Effector CD8-positive, alpha-beta T cell (primary cell): ENCODE measurements around the gene MYL5.
"Not testable (repeated sequence)": the region's sequence is repeated elsewhere in the genome, so short reads cannot be mapped to it uniquely, and the experiment has no call there.

Source experiments
- DNase-seq: peaks from one replicate; lab custom pipeline; 2025; lab: John Stamatoyannopoulos, UW

MYL5 gene

GRCh38 chr4:635851-636627 lies 38.3 kb upstream of the MYL5 start:
- DNase-seq = no peak

DNA sequence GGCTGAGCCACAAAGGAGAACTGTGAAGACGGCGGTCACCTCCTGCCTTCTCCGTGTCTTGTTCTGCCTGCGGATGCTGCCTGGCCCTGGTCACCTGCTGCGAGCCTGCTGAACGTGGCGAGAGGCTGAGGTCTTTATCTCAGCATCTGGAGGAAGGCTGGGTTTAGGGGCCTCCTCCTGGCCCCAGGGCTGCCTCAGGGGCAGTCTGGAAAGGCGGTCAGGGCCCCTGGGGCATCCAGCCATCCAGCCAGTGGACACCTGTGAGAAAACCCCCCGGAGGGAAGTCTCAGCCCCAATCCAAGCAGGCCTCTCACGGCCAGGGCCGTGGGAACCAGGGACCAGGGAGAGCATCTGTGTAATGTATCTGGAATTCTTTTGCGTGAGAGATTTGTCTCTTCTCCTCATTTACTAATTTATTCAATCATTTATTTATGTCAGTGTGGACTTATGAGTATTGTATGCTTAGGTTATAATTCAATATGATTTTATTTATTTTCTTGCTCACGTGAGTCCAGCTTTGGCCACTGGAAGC lies 37.6 kb upstream of the MYL5 start:
- DNase-seq = no peak

GRCh38 chr4:637536-638280 lies 36.6 kb upstream of the MYL5 start:
- no peak for DNase-seq

GRCh38 chr4:642366-642765 lies 32.0 kb upstream of the MYL5 start:
- DNase-seq = not testable (repeated sequence)

GRCh38 chr4:646460-646859 lies 27.9 kb upstream of the MYL5 start:
- no peak for DNase-seq

DNA sequence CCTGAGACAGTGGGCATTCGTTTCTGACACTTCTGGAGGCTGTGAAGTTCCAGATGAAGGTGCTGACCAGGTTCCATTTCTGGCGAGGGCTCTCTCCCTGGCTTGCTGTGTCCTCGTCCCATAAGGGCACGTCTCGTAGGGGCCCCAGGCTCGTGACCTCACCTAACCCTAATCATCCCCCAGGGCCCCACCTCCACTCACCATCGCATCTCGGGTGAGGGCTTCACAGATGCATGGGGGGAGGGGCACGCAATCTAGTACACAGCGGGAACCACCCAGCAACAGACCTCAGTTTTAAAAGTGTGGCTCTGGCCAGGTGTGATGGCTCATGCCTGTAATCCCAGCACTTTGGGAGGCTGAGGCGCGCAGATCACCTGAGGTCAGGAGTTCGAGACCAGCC lies 26.9 kb upstream of the MYL5 start:
- DNase-seq = no peak

DNA sequence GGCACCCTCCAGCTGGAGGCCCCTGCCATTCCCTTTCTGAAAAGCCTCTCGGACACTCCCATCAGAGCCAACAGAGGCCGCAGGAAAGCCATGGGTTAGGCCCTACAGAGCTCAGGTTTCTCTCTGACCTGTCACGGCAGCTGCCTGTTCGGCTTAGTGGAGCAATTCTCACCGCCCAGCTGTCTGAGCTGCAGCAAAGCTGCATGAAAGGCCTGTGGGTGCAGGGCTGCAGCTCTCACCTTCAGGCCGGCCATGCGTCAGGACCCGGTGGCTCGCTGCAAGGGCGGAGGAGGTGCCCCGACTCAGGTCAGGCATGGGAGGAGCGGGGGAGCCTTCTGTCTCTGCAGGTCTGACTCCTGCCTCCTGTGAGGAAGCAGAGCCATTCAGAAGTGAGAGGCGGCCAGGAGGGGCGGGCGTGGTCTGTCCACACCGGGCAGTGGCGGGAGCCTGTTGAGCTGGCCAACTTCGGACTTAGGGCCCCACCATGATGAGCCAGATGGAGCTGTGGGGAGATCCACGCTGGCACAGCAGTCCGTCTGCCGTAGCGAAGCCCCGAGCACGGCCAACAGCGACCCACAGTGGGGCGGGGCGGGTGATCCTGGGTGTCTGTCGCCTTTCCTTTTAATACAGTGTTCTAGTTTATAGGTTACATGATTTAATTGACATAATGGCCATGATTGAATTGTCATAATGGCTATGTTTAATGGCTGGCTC lies 25.6 kb upstream of the MYL5 start:
- DNase-seq = no peak

GRCh38 chr4:649293-649625 lies 25.1 kb upstream of the MYL5 start:
- no peak for DNase-seq

- DNase-seq = no peak
Observed at GRCh38 chr4:649751-650310, 24.5 kb upstream of the MYL5 start.

GRCh38 chr4:650461-650860 lies 23.9 kb upstream of the MYL5 start:
- no peak for DNase-seq

GRCh38 chr4:650951-651883 lies 23.1 kb upstream of the MYL5 start:
- no peak for DNase-seq

DNA sequence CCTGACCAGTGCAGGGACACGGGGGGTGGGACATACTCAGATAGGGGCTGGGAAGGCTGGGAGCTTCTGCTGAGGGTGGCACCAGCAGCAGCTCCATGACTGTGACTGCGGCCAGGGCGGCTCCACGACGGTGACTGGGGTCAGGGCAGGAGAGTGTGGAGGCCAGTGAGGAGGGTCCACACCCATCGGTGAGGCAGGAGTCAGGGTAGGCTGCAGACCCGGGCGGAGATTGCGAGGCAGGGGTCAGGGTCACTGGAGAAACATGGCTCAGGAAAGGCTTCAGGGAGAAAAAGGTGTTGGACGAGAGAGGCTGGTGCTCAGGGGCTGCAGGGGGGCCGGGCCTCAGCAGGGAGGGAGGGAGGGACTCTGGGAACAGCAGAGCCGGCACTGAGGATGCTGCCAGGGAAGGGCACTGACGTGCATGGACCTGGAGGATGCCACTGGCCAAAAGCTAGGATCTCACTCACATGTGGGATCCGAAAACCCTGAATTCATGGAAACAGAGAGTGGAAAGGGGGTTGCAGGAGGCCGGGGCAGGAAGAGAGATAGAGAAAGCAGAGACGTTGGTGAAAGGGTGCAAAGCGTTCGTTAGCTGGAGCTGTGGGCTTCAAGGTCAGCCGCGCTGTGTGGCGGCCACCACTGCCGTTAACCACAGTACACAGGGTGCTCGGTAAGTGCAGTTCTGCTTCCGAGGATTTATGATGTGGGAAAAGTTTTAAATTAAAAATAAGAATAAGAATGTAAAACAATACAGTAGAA lies 22.3 kb upstream of the MYL5 start:
- no peak for DNase-seq

- DNase-seq = no peak
Observed at GRCh38 chr4:653080-653821, 21.1 kb upstream of the MYL5 start.

GRCh38 chr4:653831-654502 lies 20.4 kb upstream of the MYL5 start:
- DNase-seq = no peak

- DNase-seq = no peak
Observed at GRCh38 chr4:654503-654845, 19.9 kb upstream of the MYL5 start.

DNA sequence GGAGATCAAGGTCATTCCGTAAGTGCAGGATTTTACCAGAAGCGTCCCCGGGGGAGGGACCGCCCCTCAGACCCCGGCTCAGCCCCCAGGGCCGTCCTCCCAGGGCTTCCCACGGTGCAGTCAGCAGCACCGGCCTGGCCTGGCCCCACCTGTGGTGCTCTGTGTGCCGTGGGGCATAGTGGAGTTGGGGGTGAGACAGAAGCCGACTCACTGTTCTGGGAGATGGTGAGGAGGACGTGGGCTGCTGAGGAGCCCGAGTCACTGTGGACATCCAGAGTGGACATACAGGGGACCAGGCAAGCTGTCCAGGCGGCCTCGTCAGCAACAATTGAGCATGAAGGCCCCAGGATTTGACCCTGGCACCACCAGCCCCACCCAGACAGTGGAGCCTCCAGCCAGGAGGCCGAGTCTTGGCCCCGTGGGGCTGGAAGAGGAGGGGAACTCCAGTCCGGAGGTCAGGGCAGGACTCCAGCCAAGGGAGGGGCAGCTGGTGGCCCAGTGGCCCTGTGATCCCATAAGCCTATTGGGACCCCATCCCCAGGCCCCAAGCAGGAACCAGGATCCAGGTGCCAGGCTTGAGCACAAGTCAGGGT lies 19.4 kb upstream of the MYL5 start:
- DNase-seq = no peak

DNA sequence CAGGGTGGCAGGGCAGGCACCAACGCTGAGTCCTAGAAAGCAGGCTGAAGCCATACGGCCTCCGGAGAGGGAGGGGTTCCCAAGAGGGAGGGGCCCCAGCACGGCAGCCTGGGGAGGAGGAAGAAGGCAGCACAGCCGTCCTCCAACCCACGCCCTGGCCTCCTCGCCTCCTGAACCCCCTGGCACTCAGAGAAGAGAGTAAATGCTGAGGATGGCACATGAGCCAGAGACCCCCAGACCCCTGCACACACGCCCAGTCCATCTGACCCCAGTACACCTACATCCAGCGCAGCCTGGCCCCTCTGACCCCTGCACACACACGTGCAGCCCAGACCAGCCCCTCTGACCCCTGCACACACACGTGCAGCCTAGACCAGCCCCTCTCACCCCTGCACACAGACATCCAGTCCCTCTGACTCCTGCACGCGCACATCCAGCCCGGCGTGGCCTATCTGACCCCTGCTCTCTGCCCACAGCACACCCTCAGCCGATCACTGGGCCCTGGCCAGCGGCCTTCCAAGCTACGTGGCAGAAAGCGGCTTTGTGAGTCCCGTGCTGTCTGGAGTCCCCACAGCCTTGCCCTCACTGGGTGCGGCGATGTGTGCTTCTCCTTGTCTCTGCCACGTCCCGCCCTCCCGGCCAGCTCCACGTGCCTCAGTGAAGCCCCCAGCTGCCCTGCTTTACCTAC lies 18.7 kb upstream of the MYL5 start:
- DNase-seq = no peak
